DND-41 (cell line): Measurements from ENCODE around the gene KIF25.

Experiments used
- ATAC-seq: fragments of 200-7000 bp; cut with Tn5 transposase; 3 replicates; pipeline ENCODE4 v1.9.1; 2021; ENCODE audit warnings: low read depth; ENCODE audit not compliant: insufficient read depth
- DNase-seq: peaks from one replicate; pipeline ENCODE4 v3.0.0-alpha.2; 2020
- H2AFZ ChIP-seq: 2 replicates; pipeline ENCODE4 v1.6.0; 2012; ENCODE audit warnings: low read depth, low read length
- H3K27ac ChIP-seq: 2 replicates; pipeline ENCODE4 v1.5.1; 2012; ENCODE audit warnings: low read length, inconsistent platforms
- H3K27me3 ChIP-seq: fragments of 200-600 bp; sonication (generic); 2 replicates; pipeline ENCODE4 v1.6.0; 2012; ENCODE audit warnings: low read length, mild to moderate bottlenecking, inconsistent platforms; ENCODE audit not compliant: insufficient read depth, poor library complexity
- H3K36me3 ChIP-seq: 2 replicates; pipeline ENCODE4 v1.5.1; 2012; ENCODE audit warnings: low read length, inconsistent platforms; ENCODE audit not compliant: insufficient read depth
- H3K4me1 ChIP-seq: 2 replicates; pipeline ENCODE4 v1.5.1; 2012; ENCODE audit warnings: mild to moderate bottlenecking, low read length; ENCODE audit not compliant: insufficient read depth
- H3K4me2 ChIP-seq: 2 replicates; pipeline ENCODE4 v1.6.0; 2012; ENCODE audit warnings: mild to moderate bottlenecking, moderate library complexity, low read length, inconsistent platforms; ENCODE audit not compliant: insufficient read depth
- H3K4me3 ChIP-seq, 2 experiments: fragments of 200-600 bp in 1 of 2; shearing (Covaris generic) in 1 of 2; 2 replicates each; pipeline ENCODE4 v1.5.1; 2012 to 2016; ENCODE audit warnings: inconsistent platforms in 2 of 2, low read length in 2 of 2, mild to moderate bottlenecking in 2 of 2, low read depth in 1 of 2, moderate library complexity in 1 of 2
- H3K79me2 ChIP-seq: 2 replicates; pipeline ENCODE4 v1.6.0; 2012; ENCODE audit warnings: low read length, inconsistent platforms; ENCODE audit not compliant: insufficient read depth
- H3K9ac ChIP-seq: 2 replicates; pipeline ENCODE4 v1.6.0; 2012; ENCODE audit warnings: low read depth, mild to moderate bottlenecking, inconsistent platforms, low read length, moderate library complexity
- H3K9me3 ChIP-seq: 2 replicates; pipeline ENCODE4 v1.5.1; 2012; ENCODE audit warnings: low read length, moderate library complexity, mild to moderate bottlenecking, inconsistent platforms; ENCODE audit not compliant: insufficient read depth, severe bottlenecking
- H4K20me1 ChIP-seq: 2 replicates; pipeline ENCODE4 v1.6.0; 2012; ENCODE audit warnings: low read length; ENCODE audit not compliant: insufficient read depth
- EZH2 ChIP-seq: IDR thresholded peaks from 3 replicates; pipeline ENCODE4 v1.6.1; 2012; ENCODE audit warnings: borderline replicate concordance, low read depth, mild to moderate bottlenecking, moderate library complexity, low read length, inconsistent platforms; ENCODE audit not compliant: severe bottlenecking
- TF ChIP-seq, protein P1 (sequence below): IDR thresholded peaks from 2 replicates; pipeline ENCODE4 v1.5.1; 2012; ENCODE audit warnings: borderline replicate concordance, low read length, moderate library complexity, mild to moderate bottlenecking; ENCODE audit not compliant: poor library complexity, severe bottlenecking; ENCODE audit errors: extremely low read depth

Gene KIF25

DNA sequence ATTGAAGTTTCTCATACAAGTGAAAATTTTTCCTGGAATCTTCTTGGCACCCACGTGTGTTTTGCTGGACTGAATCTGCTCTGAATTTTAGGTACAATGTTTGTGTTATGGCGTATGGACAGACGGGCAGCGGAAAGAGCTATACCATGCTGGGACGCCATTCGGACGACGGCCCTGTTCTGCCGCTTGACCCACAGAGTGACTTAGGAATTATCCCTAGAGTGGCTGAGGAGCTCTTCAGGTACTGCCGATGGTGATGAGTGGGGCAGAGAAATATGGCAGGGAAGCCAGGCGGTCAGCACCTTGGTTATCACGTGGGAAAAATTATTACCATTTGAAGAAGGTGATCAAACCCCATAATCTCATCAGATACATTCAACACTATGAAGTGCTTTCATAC, 36.3 kb downstream of the KIF25 start:
- ATAC-seq (no peak), DNase-seq (no peak)
- no peak overlapping the region for H3K4me2 ChIP-seq
- no peak overlapping the region for H2AFZ ChIP-seq
- H3K9me3 ChIP-seq, result peaks cover 14% of the 10 kb centered on the region
- TF ChIP-seq EZH2, result no peak
- TF ChIP-seq, protein P1, sequence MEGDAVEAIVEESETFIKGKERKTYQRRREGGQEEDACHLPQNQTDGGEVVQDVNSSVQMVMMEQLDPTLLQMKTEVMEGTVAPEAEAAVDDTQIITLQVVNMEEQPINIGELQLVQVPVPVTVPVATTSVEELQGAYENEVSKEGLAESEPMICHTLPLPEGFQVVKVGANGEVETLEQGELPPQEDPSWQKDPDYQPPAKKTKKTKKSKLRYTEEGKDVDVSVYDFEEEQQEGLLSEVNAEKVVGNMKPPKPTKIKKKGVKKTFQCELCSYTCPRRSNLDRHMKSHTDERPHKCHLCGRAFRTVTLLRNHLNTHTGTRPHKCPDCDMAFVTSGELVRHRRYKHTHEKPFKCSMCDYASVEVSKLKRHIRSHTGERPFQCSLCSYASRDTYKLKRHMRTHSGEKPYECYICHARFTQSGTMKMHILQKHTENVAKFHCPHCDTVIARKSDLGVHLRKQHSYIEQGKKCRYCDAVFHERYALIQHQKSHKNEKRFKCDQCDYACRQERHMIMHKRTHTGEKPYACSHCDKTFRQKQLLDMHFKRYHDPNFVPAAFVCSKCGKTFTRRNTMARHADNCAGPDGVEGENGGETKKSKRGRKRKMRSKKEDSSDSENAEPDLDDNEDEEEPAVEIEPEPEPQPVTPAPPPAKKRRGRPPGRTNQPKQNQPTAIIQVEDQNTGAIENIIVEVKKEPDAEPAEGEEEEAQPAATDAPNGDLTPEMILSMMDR, result no peak
- H3K27me3 ChIP-seq, result no peaks in the 10 kb centered on the region
- H3K79me2 ChIP-seq, result no peaks in the 10 kb centered on the region
- H3K27ac ChIP-seq, result no peak overlapping the region
- no peaks in the 10 kb centered on the region for H4K20me1 ChIP-seq
- no peaks in the 10 kb centered on the region for H3K36me3 ChIP-seq
- H3K4me1 ChIP-seq, result no peaks in the 10 kb centered on the region
- H3K9ac ChIP-seq, result no peak overlapping the region
- no peak overlapping the region for H3K4me3 ChIP-seq

DNA sequence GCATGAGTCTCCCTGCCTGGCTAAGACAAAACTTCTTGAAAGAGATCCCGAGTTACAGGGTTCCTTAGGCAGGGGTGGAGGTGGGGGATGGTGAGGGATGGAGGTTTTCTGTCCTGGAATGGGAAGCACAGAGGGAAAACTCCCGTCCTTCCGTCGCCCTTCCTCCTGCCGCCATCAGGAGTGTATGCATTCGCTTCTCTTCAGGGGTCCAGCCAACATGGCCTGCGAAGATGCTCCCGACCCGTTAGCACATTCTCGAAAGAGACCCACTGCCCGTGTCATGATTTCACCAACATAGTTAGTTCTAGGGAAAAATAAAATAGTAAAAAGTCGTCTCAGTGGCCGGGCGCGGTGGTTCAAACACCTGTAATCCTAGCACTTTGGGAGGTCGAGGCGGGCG, 37.1 kb downstream of the KIF25 start:
- Histone ChIP-seq H2AFZ (no peak overlapping the region), H3K9ac (no peak overlapping the region), H3K27me3 (no peaks in the 10 kb centered on the region), H4K20me1 (no peaks in the 10 kb centered on the region), H3K79me2 (no peaks in the 10 kb centered on the region), H3K27ac (no peak overlapping the region), H3K4me3 (no peak overlapping the region), H3K4me2 (no peak overlapping the region), H3K36me3 (no peaks in the 10 kb centered on the region), H3K9me3 (peaks cover 19% of the 10 kb centered on the region), H3K4me1 (no peaks in the 10 kb centered on the region)
- TF ChIP-seq EZH2, result no peak
- TF ChIP-seq, protein P1, result no peak
- ATAC-seq (no peak), DNase-seq (no peak)

DNA sequence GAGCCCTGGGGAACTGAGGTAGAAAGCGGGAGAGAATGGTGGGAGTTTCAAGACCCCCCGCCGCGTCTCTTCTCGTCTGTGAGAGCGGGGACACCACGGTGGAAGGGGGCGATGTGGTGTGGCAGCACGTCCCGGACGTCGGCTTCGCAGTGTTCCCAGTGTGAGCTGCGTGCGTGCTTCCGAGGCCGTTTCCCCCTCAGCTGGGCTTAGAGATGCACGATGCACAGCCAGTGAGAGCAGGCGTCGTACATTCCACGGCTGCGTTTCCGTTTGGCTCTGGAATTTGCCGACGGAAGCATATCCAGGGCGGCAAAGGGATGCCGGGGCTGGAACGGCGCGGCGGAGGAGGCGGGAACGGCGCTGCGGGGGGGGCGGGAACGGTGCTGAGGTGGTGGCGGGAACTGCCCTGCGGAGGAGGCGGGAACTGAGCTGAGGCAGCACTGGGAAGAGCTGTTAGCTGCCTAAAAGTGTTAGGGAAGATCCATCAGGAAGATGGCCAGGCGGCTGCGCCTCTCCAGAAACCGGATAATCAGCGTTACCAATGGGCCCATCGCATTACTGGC, 37.7 kb downstream of the KIF25 start:
- no peak overlapping the region for H3K4me3 ChIP-seq
- no peaks in the 10 kb centered on the region for H3K4me1 ChIP-seq
- no peak overlapping the region for H3K9ac ChIP-seq
- H3K9me3 ChIP-seq, result peaks cover 25% of the 10 kb centered on the region
- DNase-seq (no peak), ATAC-seq (no peak)
- no peaks in the 10 kb centered on the region for H3K36me3 ChIP-seq
- H3K4me2 ChIP-seq, result no peak overlapping the region
- no peaks in the 10 kb centered on the region for H4K20me1 ChIP-seq
- no peaks in the 10 kb centered on the region for H3K27me3 ChIP-seq
- no peak overlapping the region for H2AFZ ChIP-seq
- H3K27ac ChIP-seq, result no peak overlapping the region
- TF ChIP-seq EZH2, result no peak
- TF ChIP-seq, protein P1, result no peak
- H3K79me2 ChIP-seq, result no peaks in the 10 kb centered on the region
